ENCODE results near the gene KLF18.

KLF18 gene

DNA sequence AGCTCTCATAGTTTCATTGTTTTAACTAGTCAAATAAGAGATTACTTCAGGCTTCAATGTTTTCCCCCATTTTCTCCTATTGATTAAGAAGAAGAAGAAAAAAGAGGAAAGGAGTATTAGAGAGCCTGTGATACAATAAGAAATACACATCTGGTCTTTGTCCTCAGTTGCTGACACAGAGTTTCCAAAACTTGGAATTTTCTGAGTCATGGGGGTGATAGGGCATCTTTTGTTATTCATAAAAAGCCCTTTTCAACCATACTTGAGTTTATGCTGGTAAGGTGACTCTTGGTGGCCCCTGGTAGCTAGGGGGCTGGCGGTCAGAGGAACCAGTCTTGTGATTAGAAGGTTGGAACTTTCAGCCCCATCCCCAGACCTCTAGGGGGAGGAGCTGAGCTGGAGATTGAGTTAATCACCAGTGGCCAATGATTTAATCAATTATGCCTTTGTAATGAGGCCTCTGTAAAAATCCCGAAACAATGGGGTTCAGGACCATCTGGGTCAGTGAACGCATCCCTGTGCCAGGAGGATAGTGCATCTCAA, 28.9 kb upstream of the KLF18 start (continued):
- TF ChIP-seq ZNF560 (tag by site-specific recombination; IDR thresholded peaks at IDR 0.05; ENCODE audit: borderline replicate concordance) = no peak
- no peak for TF ChIP-seq ZNF433 (tag by site-specific recombination; IDR thresholded peaks at IDR 0.05; ENCODE audit: low read depth)
- no peak for TF ChIP-seq ZNF792 (tag by site-specific recombination; IDR thresholded peaks at IDR 0.05)
- no peak for TF ChIP-seq ZNF658 (tag by site-specific recombination; IDR thresholded peaks at IDR 0.05)
- no peak for TF ChIP-seq ZNF837 (tag by site-specific recombination; IDR thresholded peaks at IDR 0.05)
- TF ChIP-seq ZNF354C (tag by site-specific recombination; IDR thresholded peaks at IDR 0.05; ENCODE audit: borderline replicate concordance, low read depth) = no peak
- TF ChIP-seq ZFP69B (tag by site-specific recombination; IDR thresholded peaks at IDR 0.05) = no peak

DNA sequence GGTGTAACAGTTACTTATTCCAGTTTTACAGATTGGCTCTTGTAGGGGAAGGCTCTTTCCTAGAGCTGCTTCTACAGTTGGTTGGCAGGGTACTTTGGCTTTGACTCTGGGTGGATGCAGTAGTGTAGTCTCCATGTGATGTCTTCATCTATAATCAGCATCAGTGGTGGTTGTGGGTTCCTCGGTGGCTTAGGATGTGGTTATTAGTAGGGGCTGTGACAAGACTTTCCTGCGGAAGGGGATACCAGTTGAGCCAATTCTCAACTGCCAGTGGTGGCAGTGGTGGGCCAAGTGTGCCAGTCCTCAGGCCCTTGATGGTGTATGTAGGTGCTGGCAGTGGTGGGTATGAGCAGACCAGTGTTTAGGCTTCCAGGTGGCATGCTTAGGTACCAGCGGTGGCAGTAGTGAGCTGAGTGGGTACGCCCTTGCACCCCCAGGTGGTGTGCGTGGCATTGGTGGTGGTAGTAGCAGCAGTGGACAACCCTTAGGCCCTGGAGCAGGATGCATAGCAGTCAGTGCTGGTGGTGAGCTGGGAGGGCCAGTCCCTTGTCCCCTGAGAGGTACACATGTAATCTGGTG, 27.2 kb upstream of the KLF18 start:
- Histone ChIP-seq H3K4me3 (ENCODE audit: low read depth, low read length) (no peak overlapping the region), H3K27ac (ENCODE audit: extremely low read depth, low read depth, low read length) (no peak overlapping the region), H3K9me3 (ENCODE audit: control insufficient read depth, insufficient read depth, low read depth, low read length) (no peaks in the 10 kb centered on the region), H3K4me1 (ENCODE audit: control insufficient read depth, insufficient read depth, low read length) (no peaks in the 10 kb centered on the region), H3K36me3 (ENCODE audit: control insufficient read depth in 2 of 2, insufficient read depth in 1 of 2, low read length in 2 of 2) (no peaks in the 10 kb centered on the region)
- ChIA-PET POLR2A (no interaction called here), CTCF (interaction anchor here (0.6 kb wide), 1 partner anchor 563 kb away, joined by 3 read pairs; no protein-coding TSS in a partner anchor)
- TF ChIP-seq YY2 (tag by site-specific recombination; IDR thresholded peaks at IDR 0.05) (no peak), ZNF830 (tag by site-specific recombination; IDR thresholded peaks at IDR 0.05; ENCODE audit: low read depth) (no peak), ZNF530 (tag by site-specific recombination; IDR thresholded peaks at IDR 0.05; ENCODE audit: low read depth) (no peak), ZNF514 (tag by site-specific recombination; IDR thresholded peaks at IDR 0.05) (no peak), MZF1 (tag by site-specific recombination; IDR thresholded peaks at IDR 0.05; ENCODE audit: borderline replicate concordance) (no peak), ZNF423 (tag by site-specific recombination; IDR thresholded peaks at IDR 0.05) (no peak), ZNF792 (tag by site-specific recombination; IDR thresholded peaks at IDR 0.05) (no peak), SALL2 (tag by site-specific recombination; IDR thresholded peaks at IDR 0.05; ENCODE audit: borderline replicate concordance) (no peak), ZNF16 (tag by site-specific recombination; IDR thresholded peaks at IDR 0.05; ENCODE audit: low read depth) (no peak), ZNF2 (tag by site-specific recombination; IDR thresholded peaks at IDR 0.05) (no peak), ZNF184 (tag by site-specific recombination; IDR thresholded peaks at IDR 0.05) (no peak), ZNF157 (tag by site-specific recombination; IDR thresholded peaks at IDR 0.05) (no peak), ZIC2 (tag by site-specific recombination; IDR thresholded peaks at IDR 0.05) (no peak)
- TF ChIP-seq, protein P1, sequence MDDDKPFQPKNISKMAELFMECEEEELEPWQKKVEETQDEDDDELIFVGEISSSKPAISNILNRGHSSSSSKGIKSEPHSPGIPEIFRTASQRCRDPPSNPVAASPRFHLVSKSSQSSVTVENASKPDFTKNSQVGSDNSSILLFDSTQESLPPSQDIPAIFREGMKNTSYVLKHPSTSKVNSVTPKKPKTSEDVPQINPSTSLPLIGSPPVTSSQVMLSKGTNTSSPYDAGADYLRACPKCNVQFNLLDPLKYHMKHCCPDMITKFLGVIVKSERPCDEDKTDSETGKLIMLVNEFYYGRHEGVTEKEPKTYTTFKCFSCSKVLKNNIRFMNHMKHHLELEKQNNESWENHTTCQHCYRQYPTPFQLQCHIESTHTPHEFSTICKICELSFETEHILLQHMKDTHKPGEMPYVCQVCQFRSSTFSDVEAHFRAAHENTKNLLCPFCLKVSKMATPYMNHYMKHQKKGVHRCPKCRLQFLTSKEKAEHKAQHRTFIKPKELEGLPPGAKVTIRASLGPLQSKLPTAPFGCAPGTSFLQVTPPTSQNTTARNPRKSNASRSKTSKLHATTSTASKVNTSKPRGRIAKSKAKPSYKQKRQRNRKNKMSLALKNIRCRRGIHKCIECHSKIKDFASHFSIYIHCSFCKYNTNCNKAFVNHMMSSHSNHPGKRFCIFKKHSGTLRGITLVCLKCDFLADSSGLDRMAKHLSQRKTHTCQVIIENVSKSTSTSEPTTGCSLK (tag by site-specific recombination; IDR thresholded peaks at IDR 0.05) = no peak
- TF ChIP-seq, protein P2, sequence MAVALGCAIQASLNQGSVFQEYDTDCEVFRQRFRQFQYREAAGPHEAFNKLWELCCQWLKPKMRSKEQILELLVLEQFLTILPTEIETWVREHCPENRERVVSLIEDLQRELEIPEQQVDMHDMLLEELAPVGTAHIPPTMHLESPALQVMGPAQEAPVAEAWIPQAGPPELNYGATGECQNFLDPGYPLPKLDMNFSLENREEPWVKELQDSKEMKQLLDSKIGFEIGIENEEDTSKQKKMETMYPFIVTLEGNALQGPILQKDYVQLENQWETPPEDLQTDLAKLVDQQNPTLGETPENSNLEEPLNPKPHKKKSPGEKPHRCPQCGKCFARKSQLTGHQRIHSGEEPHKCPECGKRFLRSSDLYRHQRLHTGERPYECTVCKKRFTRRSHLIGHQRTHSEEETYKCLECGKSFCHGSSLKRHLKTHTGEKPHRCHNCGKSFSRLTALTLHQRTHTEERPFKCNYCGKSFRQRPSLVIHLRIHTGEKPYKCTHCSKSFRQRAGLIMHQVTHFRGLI (tag by site-specific recombination; IDR thresholded peaks at IDR 0.05) = no peak
- TF ChIP-seq, protein P3, sequence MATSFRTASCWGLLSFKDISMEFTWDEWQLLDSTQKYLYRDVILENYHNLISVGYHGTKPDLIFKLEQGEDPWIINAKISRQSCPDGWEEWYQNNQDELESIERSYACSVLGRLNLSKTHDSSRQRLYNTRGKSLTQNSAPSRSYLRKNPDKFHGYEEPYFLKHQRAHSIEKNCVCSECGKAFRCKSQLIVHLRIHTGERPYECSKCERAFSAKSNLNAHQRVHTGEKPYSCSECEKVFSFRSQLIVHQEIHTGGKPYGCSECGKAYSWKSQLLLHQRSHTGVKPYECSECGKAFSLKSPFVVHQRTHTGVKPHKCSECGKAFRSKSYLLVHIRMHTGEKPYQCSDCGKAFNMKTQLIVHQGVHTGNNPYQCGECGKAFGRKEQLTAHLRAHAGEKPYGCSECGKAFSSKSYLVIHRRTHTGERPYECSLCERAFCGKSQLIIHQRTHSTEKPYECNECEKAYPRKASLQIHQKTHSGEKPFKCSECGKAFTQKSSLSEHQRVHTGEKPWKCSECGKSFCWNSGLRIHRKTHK (tag by site-specific recombination; IDR thresholded peaks at IDR 0.05) = no peak
- TF ChIP-seq, protein P4, sequence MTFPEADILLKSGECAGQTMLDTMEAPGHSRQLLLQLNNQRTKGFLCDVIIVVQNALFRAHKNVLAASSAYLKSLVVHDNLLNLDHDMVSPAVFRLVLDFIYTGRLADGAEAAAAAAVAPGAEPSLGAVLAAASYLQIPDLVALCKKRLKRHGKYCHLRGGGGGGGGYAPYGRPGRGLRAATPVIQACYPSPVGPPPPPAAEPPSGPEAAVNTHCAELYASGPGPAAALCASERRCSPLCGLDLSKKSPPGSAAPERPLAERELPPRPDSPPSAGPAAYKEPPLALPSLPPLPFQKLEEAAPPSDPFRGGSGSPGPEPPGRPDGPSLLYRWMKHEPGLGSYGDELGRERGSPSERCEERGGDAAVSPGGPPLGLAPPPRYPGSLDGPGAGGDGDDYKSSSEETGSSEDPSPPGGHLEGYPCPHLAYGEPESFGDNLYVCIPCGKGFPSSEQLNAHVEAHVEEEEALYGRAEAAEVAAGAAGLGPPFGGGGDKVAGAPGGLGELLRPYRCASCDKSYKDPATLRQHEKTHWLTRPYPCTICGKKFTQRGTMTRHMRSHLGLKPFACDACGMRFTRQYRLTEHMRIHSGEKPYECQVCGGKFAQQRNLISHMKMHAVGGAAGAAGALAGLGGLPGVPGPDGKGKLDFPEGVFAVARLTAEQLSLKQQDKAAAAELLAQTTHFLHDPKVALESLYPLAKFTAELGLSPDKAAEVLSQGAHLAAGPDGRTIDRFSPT (tag by site-specific recombination; IDR thresholded peaks at IDR 0.05) = no peak

Data from HEK293 (cell line).